ENCODE measurements around the gene MYO1D.

Gene MYO1D

GRCh38 chr17:32601866-32602265 lies 275.1 kb downstream of the MYO1D start:
- no peak overlapping the region for H3K4me3 ChIP-seq (ENCODE audit: low read length)
- TF ChIP-seq ZNF274 (IDR thresholded peaks at IDR 0.05; ENCODE audit: low read depth, low read length) = no peak

GRCh38 chr17:32596628-32597027 lies 280.3 kb downstream of the MYO1D start:
- no peak for TF ChIP-seq ZNF274 (IDR thresholded peaks at IDR 0.05; ENCODE audit: low read depth, low read length)
- H3K4me3 ChIP-seq (ENCODE audit: low read length) = no peak overlapping the region

- no peak overlapping the region for H3K4me3 ChIP-seq (ENCODE audit: low read length)
- TF ChIP-seq ZNF274 (IDR thresholded peaks at IDR 0.05; ENCODE audit: low read depth, low read length) = no peak
Observed at GRCh38 chr17:32596206-32596605, 280.7 kb downstream of the MYO1D start.

- no peak overlapping the region for H3K4me3 ChIP-seq (ENCODE audit: low read length)
- TF ChIP-seq ZNF274 (IDR thresholded peaks at IDR 0.05; ENCODE audit: low read depth, low read length) = no peak
Observed at GRCh38 chr17:32593003-32593402, 283.9 kb downstream of the MYO1D start.

GRCh38 chr17:32591405-32591804 lies 285.5 kb downstream of the MYO1D start:
- TF ChIP-seq ZNF274 (IDR thresholded peaks at IDR 0.05; ENCODE audit: low read depth, low read length) = no peak
- no peak overlapping the region for H3K4me3 ChIP-seq (ENCODE audit: low read length)

GRCh38 chr17:32590974-32591373 lies 285.9 kb downstream of the MYO1D start:
- no peak overlapping the region for H3K4me3 ChIP-seq (ENCODE audit: low read length)
- TF ChIP-seq ZNF274 (IDR thresholded peaks at IDR 0.05; ENCODE audit: low read depth, low read length) = no peak

GRCh38 chr17:32588982-32589381 lies 287.9 kb downstream of the MYO1D start:
- no peak overlapping the region for H3K4me3 ChIP-seq (ENCODE audit: low read length)
- TF ChIP-seq ZNF274 (IDR thresholded peaks at IDR 0.05; ENCODE audit: low read depth, low read length) = no peak

- no peak overlapping the region for H3K4me3 ChIP-seq (ENCODE audit: low read length)
- TF ChIP-seq ZNF274 (IDR thresholded peaks at IDR 0.05; ENCODE audit: low read depth, low read length) = no peak
Observed at GRCh38 chr17:32588135-32588534, 288.8 kb downstream of the MYO1D start.

- no peak for TF ChIP-seq ZNF274 (IDR thresholded peaks at IDR 0.05; ENCODE audit: low read depth, low read length)
- H3K4me3 ChIP-seq (ENCODE audit: low read length) = no peak overlapping the region
Observed at GRCh38 chr17:32586666-32587065, 290.3 kb downstream of the MYO1D start.

- no peak for TF ChIP-seq ZNF274 (IDR thresholded peaks at IDR 0.05; ENCODE audit: low read depth, low read length)
Observed at GRCh38 chr17:32584792-32585191, 292.1 kb downstream of the MYO1D start.

GRCh38 chr17:32583053-32583452 lies 293.9 kb downstream of the MYO1D start:
- TF ChIP-seq ZNF274 (IDR thresholded peaks at IDR 0.05; ENCODE audit: low read depth, low read length) = no peak
- H3K4me3 ChIP-seq (ENCODE audit: low read length) = no peak overlapping the region

More at GRCh38 chr17:32584792-32585191, 292.1 kb downstream of the MYO1D start:
- no peak overlapping the region for H3K4me3 ChIP-seq (ENCODE audit: low read length)

- no peak for TF ChIP-seq ZNF274 (IDR thresholded peaks at IDR 0.05; ENCODE audit: low read depth, low read length)
- H3K4me3 ChIP-seq (ENCODE audit: low read length) = no peak overlapping the region
Observed at GRCh38 chr17:32575852-32576251, 301.1 kb downstream of the MYO1D start.

- no peak for TF ChIP-seq ZNF274 (IDR thresholded peaks at IDR 0.05; ENCODE audit: low read depth, low read length)
- H3K4me3 ChIP-seq (ENCODE audit: low read length) = no peak overlapping the region
Observed at GRCh38 chr17:32570081-32570396, 306.9 kb downstream of the MYO1D start.

GRCh38 chr17:32569171-32570080 lies 307.5 kb downstream of the MYO1D start:
- no peak overlapping the region for H3K4me3 ChIP-seq (ENCODE audit: low read length)
- TF ChIP-seq ZNF274 (IDR thresholded peaks at IDR 0.05; ENCODE audit: low read depth, low read length) = no peak

- H3K4me3 ChIP-seq (ENCODE audit: low read length) = no peak overlapping the region
- no peak for TF ChIP-seq ZNF274 (IDR thresholded peaks at IDR 0.05; ENCODE audit: low read depth, low read length)
Observed at GRCh38 chr17:32568705-32569104, 308.2 kb downstream of the MYO1D start.

- TF ChIP-seq ZNF274 (IDR thresholded peaks at IDR 0.05; ENCODE audit: low read depth, low read length) = no peak
Observed at GRCh38 chr17:32567511-32567910, 309.4 kb downstream of the MYO1D start.

More at GRCh38 chr17:32567511-32567910, 309.4 kb downstream of the MYO1D start:
- no peak overlapping the region for H3K4me3 ChIP-seq (ENCODE audit: low read length)
